ENCODE measurements around the gene SLC35F6.

GRCh38 chr2:26809876-26810577 lies 45.9 kb downstream of the SLC35F6 start:
- TF ChIP-seq CTCF (IDR thresholded peaks at IDR 0.05) (no peak), ZFX (IDR thresholded peaks at IDR 0.05; ENCODE audit: borderline replicate concordance) (no peak)

Data from 22Rv1 (cell line).